GM19455 (cell line): ENCODE results near the gene DISP3.

ENCODE experiments used
- ATAC-seq: cut with Tn5 transposase; IDR thresholded peaks from one replicate; pipeline ENCODE4 v1.9.1; 2021; ENCODE audit not compliant: unreplicated experiment

DISP3 gene

DNA sequence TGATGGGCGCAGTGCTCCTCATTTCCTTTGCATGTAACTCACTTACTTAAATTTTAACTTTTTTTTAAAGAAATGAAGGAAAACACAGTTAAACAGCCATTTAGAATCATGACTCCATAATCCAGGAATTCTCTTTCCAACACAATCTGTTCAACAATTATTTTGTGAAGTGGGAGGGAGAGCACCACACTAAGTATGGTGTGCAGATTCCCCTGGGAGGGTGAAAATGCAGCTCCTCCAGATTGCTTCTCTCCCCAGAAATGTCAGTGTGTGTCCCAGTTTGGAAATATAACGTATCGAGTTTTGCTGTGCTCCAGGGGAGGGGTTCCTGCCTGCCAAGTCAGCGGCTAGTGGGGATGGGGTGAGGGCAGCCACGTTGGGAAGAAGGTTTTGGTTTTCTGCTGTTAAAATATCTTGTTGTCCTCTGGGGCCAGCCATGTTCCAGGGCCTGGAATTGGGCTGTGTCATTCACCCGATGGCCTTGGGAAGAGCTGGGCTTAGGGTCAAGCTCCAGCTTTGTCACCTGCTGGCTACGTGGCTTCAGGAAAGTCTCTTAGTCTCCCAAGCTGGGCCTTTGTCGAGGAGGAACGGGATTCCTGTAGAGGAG is 17.3 kb upstream of the DISP3 start:
- no peak for ATAC-seq

DNA sequence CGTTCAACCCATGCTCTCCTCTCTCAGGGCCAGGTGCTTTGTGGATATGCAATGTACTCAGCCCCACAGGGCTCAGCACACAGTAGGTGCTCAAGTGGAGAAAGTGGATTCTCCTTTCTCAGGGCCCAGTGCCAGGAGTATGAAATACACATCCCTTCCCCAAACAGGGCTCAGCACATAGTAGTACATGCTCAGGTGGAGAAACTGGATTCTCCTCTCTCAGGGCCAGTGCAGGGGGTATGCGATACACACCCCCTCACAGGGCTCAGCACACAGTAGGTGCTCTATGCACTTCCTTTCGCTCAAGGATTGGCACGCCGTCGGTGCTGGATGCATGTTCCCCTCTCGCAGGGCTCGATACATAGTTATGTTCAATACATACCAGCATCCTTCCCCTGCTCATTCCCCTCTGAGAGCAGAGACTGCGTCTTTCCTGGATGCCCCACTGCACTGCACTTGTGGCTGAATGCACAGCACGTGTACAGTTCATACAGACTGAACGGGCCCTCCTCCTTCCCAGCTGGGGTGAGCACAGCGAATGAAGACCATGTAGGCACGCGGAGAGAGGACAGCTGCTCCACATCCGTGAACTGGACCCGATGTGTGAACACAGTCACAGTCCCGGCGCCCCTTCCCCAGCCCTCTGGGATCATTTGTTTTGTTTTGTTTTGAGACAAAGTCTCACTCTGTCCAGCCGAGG is 16.6 kb upstream of the DISP3 start:
- ATAC-seq, result no peak

DNA sequence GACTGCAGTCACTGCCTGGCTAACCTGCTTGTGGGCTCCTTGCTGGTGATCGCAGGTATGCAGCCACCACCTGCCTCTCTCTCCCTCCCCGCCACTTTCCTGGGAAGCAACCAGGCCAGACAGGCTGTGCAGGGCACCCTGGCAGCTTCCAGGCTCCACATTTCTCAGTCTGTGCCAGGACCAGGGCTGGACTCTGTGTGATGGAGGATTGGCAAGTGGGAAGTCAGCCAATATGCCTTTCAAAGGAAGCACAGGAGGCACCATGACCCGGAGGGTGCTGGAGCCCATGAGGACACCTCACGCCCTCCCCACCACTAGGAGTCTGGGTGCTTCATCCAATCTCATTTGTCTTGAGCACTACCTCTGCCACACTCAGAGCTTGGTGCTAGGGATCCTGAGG is 15.8 kb upstream of the DISP3 start:
- no peak for ATAC-seq

DNA sequence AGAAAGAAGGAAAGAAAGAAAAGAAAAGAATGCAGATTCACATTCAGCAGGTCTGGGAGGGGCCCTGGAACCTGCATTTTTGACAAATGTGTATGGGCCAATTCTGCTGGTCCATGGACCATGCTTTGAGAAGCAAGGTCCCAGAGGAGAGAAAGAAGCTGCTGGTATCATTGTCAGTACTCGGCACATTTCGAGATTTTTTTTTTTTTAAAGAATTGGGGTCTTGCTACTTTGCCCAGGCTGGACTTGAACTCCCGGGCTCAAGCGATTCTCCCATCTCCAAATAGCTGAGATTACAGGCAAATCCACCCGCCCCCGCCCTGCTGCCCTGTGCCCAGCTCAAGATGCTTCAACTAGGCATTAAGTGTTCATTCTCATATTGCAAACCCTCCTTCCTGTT is 13.6 kb upstream of the DISP3 start:
- no peak for ATAC-seq

DNA sequence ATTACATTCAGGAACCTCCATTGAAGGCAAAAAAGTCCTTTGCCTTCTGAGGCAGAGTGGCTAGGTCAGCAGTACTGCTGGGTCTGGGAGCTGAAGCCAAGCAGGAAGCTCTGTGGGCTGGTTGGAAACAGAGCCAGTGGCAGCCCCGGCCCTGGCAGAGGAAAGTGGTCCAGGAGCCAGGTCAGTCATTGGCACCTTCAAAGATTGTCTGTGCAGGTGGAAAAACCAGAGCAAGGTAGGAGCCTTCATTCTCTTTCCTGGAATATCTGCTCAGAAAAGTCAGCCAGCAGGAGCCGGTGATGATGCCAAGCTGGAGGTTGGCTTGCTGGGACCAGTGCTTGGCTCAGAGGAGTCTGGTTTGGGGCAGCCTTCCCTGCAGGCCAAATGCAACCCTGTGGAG is 12.5 kb upstream of the DISP3 start:
- no peak for ATAC-seq

DNA sequence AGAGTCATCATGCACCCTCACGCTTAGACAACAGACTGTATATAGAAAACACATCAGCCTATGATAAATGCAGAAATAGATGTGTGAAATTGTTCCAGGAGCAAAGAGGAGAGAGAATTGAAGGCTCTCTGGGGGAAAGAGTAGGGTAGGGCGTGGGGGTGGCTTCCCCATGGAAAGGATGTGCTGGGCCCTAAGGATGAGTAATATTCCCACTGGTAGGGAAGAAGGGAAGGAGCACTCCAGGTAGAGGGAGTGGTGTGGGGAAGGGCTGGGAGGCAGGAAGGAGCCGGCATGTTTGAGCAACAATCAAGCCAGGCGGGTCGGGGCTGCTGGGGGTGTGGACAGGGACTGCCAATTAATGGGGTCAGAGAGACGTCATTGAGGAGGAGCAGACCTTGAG is 10.1 kb upstream of the DISP3 start:
- no peak for ATAC-seq

DNA sequence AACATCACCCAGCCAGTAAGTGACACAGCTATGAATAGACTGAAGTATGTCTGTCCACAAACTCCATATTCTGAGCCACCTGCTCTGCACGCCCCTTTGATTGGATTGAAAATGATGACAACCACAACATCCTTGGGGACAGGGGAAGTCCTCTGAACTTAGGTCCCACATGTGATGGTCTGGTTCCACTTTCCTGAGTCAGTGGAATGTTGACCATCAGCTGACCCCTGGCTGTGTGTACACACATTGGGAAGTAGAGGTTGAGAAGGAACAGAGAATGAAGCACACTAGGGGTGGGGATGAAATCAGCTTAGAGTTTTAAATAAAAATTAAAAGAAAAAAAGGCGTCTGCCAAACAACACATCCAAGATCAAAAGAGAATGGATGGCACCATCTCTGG is 8.0 kb upstream of the DISP3 start:
- ATAC-seq, result no peak

DNA sequence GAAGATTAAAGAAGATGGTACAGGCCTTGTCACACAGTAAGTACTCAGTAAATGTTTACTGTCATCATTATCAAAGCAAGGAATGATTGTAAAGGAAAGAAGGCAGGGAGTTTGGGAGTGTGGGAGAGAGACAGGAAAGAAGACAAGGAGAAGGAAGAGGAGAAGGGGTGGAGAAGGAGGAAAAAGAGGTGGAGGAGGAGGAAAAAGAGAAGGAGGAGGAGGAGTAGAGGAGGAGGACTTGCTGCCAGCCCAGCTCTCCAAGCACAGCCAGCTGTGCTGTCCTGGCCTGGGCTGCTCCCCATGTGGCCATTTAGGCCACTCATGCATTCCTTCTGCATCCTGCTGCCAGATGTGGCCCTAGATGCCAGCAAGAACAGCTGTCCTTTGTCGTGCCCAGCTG is 7.5 kb upstream of the DISP3 start:
- ATAC-seq, result no peak

DNA sequence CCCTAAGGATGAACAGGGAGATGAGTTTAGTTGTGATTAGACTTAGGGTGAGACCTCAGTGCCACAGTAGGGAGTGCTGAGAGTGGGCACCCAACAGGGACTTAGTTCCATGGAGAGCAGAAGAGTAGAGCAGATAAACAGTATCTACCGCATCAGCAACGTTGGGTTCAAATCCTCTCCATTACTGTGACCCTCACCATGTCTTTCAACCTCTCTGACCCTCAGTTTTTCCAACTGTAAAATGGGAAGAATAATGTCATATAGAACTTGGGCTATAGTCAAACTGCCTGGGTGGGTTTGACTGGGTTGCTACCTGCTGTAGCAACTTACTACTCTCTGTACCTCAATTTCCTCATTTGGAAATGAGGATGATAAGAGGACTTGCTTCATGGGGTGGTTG is 6.7 kb upstream of the DISP3 start:
- ATAC-seq, result no peak

DNA sequence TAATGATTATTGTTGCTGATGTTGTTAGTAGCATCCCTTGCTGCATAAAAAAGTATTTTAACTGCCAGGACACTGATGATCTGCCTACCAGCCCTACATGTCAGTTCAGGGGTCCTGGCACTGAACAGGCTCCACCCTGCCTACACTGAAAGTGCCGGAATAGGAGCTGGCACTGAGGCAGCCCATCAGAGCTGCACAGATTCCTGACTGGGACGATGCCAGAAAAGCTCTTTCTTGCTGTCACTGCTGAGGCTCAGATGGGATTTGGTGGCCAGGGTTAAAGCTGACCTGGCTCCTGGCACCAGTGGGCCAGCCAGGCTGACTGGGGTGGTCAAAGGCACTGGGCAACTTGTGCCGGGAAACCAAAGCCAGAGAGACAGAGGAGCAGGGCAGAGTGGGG is 6.2 kb upstream of the DISP3 start:
- no peak for ATAC-seq

DNA sequence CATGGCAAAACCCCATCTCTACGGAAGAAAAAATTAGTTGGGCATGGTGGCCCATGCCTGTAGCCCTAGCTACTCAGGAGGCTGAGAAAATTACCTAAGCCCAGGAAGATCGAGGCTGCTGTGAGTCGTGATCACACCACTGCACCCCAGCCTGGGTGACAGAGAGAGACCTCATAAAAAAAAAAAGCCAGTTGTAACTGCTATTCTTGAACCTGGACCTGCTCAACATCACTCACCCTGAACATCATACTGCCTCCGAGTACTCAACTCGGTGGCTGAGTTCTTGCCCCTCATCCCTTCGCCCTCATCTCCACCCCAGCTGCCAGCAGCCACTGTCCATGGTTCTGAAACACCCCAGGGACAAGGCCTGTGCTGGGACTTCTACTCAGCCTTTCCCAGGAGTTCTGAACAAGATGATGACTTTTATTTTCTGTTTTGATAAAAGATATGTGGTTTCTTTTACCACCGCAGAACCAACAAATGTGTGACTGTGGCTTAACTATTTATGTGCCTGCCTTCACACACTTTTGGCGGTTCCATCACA is 5.4 kb upstream of the DISP3 start:
- no peak for ATAC-seq

DNA sequence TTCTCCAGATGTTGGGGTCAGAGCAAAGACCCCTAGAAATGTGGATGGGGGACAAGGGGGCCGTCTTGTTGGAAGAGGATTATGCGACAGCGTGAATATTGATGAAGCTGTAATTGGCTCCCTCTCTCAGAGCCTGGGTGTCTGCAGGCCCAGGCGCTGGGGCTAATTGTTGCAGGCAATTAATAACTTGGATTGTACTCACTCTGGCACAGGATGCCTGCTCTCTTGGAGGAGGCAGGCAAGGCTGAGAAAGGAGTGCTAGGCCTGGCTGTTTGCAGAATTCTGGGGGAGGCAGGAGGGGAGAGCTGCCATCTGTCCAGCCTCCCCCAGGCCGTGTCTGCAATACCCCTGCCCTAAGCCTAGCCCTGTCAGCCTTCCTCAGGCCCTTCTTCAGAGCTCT is 4.1 kb upstream of the DISP3 start:
- no peak for ATAC-seq

DNA sequence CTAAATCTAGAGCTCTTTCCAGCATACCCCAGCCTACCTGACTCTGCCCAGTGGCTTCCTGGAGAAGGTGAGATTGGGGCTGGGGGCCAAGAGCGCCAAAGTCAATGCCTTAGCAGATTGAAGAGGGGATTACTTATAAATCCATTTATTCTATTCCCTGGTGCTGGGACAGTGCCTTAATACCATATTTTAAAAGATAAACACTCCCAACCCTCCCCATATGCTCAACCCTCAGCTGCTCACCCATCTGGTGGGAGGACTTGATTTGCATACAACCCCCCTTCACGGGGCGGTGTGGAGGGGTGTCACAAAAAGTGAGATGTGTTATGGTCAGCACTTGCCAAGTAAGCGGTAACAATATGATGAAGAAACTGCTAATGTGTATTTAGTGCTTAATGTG is 3.2 kb upstream of the DISP3 start:
- no peak for ATAC-seq

DNA sequence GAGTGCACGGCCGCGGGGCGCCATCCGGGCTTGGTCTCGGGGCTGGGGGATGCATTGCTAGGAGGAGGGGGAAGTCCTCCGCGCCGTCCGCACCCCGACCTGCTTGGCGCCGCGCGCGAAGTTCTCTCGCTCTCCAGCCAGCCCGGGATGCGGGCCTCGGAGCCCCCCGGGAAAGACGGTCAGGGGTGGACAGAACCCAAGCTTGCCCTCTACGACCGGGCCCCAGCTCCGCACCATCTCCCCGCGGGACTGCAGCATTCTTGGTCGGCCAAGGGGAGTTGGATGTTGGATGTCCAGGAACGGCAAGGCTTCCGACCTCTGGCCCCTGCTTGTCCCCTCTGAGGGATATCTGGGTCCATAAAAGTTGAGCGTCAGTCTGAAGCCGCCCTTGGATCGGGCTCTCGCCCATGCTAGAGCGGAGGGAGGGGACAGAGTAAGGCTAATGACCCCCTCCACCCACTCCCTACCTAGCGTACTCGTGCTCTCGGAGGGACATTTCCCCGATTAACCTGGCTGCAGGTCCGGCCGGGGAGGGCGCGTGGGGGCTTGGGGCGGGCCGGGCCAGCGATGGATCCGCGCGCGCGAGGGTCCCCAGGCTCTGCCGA is 522 bp downstream of the DISP3 start:
- ATAC-seq, result no peak

DNA sequence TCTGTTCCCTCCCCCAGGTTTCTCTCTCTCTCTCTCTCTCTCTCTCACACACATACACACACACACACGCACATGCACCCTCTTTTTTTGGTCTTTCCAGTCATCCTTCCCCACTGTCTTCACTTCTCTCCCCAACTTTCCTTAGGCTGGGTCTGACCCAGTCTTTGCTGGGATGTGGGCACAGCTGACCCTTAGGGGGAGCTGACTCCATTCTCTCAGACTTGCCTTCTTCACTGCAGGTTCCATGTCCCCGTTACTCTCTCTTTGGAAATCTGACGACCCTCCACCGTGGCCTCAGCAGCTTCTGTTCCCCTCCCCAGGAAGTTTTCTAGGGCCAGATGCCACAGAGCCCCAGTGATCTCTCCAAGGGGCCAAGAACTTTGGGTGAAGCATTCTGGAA is 2.1 kb downstream of the DISP3 start:
- no peak for ATAC-seq

DNA sequence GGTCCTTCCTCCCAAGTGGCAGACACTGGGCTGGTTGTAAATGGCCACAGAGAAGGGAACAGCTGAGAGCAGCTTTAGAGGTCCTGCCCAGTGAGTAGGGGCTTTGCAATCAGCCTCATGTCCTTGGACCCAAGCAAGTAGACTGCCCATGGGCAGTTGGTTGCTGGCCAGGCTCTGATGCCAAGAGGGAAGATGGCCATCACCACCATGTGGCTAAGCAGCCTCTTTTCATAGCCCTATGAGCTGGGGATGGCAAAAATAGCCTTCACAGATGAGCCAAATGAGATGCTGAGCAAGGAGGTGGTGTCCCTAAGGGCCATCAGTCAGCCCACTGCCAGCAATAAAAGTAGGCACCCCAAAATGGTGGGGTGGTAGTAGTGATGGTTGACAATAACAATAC is 3.2 kb downstream of the DISP3 start:
- no peak for ATAC-seq

DNA sequence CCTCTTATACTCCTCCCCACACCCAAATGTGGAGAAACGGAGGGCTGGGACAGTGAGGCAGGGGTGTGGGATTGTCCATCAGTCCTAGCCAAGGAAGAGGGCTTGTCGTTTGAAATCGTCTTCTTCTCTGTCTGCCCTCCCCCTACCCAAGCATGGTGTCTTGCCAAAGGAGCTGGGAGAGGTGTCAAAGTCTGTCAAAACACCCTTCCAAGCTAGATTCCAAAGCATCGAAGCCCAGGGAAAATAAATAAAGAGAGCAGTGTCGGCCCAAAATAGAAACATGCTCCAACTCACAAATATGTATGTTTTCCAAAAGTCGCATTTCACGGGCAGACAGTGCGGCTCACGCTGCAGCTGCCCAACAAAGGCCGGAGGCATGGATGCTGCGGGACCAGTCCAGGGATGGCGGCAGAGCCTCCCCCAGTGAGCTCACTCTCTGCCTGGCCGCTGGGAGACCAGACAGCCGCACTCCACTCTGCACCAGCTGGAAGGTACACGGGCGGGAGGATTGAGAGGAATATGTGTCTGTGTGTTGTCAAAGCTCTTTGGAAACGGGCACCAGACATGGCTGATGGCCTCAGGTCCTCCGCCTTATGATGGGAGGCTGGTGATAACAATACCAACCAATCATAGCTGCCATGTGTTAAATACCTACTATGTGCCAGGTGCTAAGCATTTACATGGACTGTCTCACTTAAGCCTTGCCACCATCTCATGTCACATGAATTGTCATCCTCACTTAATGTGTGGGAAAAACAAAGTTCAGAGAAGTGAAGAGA is 3.9 kb downstream of the DISP3 start:
- ATAC-seq, result no peak

DNA sequence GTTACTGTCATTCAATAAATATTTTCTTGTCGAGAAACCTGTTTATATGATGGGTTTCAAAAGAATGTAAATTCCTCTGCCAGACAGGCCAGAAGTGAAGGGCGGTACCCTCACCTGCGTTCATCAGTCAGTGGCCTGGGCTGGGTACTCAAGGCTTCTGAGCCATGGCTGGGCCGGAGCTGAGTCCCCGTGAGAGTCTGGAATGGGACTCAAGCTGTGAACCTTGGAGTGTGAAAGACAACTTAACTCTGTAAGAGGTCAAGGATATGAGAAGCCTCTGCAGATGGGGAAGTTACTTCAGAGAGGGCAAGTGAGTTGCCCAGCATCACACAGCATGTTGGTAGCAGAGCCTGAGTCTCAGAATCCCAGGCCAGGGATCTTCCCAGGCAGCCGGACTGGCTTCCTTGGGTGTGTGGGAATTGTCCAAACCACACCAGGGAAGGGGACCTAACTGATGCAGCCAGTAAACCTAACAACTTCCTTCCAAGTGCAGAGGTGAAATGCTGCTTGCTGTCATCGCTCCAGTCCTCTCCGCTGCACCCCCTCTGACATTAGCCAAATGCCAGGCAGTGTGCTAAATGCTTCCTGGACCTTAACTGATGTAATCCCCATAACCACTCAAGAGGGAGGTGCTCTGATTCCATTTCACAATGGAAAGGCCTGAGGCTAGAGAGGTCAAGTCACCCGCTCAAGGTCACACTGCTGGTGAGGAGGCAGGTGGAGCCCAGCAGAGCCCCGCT is 4.8 kb downstream of the DISP3 start:
- ATAC-seq, result no peak

DNA sequence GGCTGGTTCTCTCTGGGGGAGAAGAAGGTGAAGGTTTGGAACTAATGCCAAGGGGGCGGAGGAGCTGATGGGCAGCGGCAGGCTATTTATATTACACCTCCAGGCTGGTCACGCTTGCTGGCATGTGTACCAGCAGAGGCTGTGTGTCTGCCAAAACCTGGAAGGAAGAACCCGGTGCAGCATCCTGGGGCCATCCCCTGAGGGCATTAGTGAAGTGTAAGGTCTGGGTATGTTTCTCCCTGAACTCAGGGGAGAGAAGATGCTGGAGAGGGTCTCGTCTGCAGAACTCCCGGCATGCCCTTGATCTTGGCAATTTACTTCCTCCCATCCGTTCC is 5.3 kb downstream of the DISP3 start:
- ATAC-seq, result no peak

DNA sequence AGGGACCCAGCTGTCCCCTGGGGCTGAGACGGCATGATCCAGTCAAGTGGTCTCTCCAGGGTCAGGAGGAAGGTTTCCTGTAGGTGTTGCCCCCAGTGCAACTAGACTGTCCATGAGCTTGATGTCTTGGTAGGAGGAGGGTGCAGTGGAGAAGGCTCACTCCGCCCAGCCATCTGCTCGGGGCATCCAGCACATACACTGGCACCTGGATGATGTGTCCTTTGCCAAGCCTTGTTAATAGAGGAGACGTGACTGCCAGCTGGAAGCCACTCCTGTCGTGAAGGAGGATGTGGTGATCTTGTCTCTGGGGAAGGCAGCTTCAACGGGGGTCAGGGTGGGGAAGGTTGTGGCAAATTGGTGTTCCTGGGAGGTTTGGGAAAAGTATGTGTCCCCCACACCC is 6.2 kb downstream of the DISP3 start:
- no peak for ATAC-seq
